ENCODE results near the gene TRAPPC12.

The TRAPPC12 gene

DNA sequence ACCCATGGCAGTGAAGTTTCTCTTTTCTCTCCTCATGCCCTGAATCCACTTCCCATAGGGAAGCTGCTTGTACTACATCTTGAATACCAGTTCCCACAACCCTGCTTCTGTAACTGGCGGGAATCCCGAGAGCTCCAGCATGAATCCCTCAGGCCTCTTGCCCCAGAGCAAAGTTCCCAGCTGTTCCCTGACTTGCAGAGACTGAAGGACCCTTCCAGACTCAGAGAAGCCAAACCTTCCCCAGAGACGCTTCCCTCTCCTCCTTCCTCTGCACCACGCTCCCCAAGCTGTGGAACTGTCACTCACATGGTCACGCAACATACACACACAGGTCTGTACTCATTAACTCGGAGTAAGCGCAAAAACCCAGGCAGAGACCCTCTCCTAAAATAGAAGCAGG is 26.4 kb downstream of the TRAPPC12 start:
- DNase-seq = no peak

GRCh38 chr2:3406501-3406900 is 27.0 kb downstream of the TRAPPC12 start:
- DNase-seq = no peak

DNA sequence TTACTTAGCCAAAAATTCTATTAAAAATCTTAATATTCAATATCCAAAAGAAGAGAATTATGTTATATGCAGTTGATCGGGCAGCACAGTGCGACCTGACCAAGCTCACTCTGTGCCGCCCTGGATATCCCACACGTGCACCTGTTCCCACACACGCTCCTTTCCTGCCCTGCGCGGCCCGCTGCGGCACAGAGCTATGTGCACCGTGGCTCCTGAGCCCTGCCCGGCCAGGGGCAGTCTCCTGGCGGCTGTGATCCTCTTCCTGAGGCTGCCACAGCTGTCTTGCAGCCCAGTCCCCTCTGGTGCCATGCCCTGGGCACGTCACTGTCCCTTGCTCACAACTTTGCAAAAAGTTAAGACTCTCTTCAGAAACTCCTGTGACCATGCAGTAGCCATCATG is 29.3 kb downstream of the TRAPPC12 start:
- no peak for DNase-seq

- DNase-seq = no peak
These were observed 30.2 kb downstream of the TRAPPC12 start for GRCh38 chr2:3409627-3410170.

DNA sequence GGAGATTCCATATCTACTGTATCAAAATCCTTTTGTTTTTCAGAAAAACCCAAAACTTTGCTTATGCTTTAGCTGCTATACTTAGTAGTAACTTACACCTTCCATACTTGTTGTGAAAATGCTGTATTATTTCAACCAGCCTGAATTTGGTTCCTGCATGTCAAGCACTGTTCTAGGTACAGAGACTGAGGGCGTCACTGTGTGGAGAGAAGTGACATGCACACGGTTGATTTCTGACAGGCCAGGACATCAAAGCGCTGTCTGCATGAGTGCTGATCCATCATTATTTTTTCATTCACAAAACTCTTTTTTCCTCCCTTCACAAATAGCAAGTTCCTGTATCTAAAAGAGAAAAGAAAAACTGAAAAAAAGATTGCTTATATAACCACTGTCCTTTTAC is 31.6 kb downstream of the TRAPPC12 start:
- no peak for DNase-seq

- no peak for DNase-seq
These were observed 34.2 kb downstream of the TRAPPC12 start for GRCh38 chr2:3413697-3414096.

- DNase-seq = no peak
These were observed 34.8 kb downstream of the TRAPPC12 start for GRCh38 chr2:3414133-3414860.

DNA sequence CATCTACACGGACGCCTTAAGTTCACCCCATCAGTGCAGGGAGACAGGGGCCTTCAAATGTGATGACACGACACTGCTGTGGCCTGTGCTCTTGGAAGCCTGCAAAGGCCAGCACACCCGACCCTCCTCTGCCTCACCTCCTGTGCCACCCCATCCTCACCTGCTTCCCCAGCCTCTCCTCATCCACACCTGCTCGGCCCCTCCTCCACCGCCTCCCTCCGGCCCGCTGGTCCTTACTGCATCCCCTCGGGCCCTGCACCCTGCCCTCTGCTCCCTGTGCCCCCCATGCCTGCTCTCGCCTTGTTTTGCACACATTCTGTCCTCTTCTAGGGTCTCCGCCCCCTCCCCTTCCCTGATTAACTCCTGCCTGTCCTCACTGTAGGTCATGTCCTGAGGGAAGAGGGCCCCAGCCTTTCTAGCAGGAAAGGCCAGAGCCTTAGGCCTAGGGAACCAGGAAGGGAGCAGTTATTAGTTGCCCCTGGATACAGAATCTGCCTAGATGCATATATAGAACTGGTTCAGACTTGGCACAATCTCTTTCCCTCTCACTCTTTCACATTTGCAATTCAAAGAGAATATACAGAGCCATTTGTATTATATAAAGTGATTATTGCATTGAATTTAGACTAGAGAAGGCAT is 39.4 kb downstream of the TRAPPC12 start:
- DNase-seq = no peak

GRCh38 chr2:3420076-3420768 is 40.7 kb downstream of the TRAPPC12 start:
- no peak for DNase-seq

DNA sequence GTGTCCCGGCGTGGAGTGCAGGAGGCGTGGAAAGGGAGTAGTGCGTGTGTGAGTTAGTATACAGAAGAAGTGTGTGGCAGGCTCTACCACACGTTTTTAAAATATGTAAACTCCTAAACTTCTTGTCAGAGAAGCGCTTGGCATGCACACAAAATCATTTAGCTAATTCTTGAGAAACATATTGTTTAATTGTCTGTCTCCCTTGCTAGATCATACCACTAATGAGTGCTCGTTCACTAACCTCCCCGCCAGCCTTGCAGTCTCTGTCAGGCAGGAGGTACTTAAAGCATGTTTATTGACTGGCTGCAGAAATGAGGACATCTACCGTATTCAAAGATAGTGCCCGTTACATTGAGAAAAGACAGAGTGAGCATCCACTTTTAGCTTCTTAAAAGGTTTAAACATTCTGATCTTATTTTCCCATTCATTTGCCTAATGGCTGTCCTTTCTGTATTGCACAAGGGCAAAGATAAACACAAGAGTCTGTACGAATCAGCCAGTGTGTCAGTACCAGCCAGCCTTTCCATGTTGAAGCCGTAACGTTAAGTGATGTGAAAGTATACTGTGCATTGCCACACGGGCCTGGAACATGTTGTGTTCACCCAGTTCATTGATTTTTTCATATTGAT is 41.4 kb downstream of the TRAPPC12 start:
- DNase-seq = no peak

- DNase-seq = no peak
These were observed 42.1 kb downstream of the TRAPPC12 start for GRCh38 chr2:3421580-3421979.

DNA sequence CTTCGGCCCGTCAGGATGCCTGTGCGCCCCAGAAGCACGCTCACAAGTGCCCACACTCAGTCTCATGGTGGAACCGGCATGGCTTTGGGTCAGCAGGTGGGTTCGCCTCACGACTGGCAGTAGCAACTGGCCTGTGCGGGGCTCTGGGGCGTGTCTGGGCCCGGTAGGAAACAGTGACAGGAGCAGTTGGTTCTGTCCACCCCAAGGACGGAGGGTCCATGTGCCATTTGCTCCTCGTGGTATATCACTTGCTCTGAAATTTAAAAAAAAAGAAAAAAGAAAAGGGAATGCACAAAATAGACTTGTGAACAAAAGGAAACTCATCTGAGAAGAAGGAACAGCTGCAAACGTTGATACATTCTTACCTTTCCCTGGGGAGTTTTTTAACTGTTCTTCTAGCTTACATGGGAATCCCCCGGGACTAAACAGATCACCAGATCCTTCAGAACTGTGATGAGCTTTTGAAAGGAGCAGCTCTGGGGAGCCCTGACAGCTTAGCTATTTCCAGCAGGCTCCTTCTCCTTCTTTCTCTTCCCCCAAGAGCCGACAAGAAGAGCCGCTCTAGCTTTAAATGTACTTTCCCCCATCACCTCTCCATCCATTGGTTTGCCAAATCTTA is 42.8 kb downstream of the TRAPPC12 start:
- DNase-seq = no peak

- peak in 15 of 58 donors; percentile 17 to 63 (median 33) for DNase-seq
These were observed 44.1 kb downstream of the TRAPPC12 start for GRCh38 chr2:3423492-3424170.

DNA sequence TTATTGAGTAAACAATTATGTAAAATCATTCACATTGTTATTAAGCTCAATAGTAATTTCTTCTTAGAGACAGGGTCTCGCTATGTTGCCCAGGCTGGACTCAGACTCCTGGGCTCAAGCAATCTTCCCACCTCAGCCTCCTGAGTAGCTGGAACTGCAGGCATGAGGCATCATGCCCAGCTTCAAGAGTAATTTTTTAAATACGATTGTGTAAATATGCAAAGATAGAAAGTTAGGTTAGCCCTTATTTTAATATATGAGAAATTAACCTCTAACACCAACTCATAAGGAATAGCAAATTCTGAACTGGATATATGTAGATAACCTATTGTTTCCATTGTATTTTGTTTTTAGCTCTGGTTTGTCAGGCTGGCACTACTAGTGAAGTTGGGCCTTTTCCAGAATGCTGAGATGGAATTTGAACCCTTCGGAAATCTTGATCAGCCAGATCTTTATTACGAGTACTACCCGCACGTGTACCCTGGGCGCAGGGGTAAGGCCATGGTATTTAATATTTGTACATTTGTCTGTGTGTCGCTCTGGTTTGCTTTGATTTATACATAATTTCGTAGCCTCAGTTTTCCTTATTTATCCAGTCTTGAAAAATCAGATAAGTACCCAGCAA is 44.8 kb downstream of the TRAPPC12 start:
- no peak for DNase-seq

DNA sequence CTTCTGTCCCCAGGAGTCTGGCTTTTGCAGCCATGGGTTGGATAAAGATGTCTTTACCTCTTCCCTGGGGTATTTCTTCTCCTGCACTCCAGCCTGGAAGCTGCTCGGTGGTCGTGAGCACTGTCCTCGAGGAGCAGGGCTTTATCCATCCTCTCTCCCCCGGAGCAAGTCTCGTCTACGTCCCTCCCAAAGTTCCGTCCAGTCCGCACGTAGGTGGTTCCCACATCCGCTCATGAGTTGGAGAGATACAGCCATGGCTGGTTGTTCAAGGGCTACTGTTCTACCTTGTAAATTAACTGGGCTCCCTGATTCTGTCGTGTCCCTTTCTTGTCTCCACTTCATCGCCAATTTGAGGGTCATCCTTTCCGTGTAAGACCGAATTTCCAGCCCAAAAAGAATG is 47.1 kb downstream of the TRAPPC12 start:
- no peak for DNase-seq

- no peak for DNase-seq
These were observed 47.8 kb downstream of the TRAPPC12 start for GRCh38 chr2:3427272-3427671.

GRCh38 chr2:3428577-3428976 is 49.1 kb downstream of the TRAPPC12 start:
- DNase-seq = no peak

DNA sequence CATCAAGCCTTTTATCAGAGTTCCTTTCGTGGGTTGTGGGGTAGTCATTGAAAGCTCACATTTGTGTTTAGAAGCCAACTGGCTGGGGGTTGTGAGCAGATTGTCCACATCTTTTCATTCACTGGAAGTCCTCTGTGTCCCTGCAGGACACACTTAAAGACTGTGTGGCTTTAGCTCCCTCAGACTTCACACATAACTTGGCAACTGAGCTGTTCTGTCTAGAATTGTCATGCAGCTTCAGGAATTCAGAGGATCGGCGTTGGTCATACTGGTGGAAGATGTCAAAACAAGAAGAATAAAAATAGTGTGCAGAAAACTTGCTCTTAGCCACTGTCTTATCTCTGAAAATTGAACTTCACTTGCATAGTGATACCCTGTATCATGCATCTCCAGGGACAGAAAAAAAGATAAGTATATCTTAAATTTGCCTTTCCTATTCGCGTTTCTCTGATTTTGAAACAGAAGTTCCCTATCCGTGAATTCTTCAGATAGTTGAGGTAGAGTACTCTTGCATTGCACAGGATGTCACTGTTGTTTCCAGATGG is 49.6 kb downstream of the TRAPPC12 start:
- peak in 3 of 58 donors; percentile 3 to 38 (median 35) for DNase-seq

- DNase-seq = no peak
These were observed 50.7 kb downstream of the TRAPPC12 start for GRCh38 chr2:3430172-3430571.
